Peyer's patch (tissue), 4 donors: ENCODE data around the gene DNAH2. TPM values are rescaled to one million over a fixed set of nuclear protein-coding genes. Genes with fewer than 3 reads are reported as not detected.

Experiments
- DNase-seq, 3 donors: peaks; one replicate each; pipeline ENCODE4 v3.0.0-alpha.2; 2017 to 2019
- H3K27ac ChIP-seq, 4 donors: fragments of 200-600 bp; sonication (generic); one replicate each; pipeline ENCODE4 v1.5.1; 2016 to 2019
- H3K27me3 ChIP-seq, 2 donors: fragments of 200-600 bp; sonication (generic); one replicate each; pipeline ENCODE4 v1.5.1; 2019
- H3K36me3 ChIP-seq, 3 donors: fragments of 200-600 bp; sonication (generic); one replicate each; pipeline ENCODE4 v1.5.1; 2016 to 2019
- H3K4me1 ChIP-seq, 4 donors: fragments of 200-600 bp; sonication (generic); one replicate each; pipeline ENCODE4 v1.5.1; 2016 to 2019
- H3K4me3 ChIP-seq, 4 donors: fragments of 200-600 bp; sonication (generic); 1 replicate in 3 of 4; 2 replicates in 1 of 4; pipeline ENCODE4 v1.5.1; 2016 to 2019; ENCODE audit warnings: mild to moderate bottlenecking in 1 of 4
- H3K9me3 ChIP-seq, 4 donors: fragments of 200-600 bp; sonication (generic); one replicate each; pipeline ENCODE4 v1.5.1; 2016 to 2019; ENCODE audit warnings: mild to moderate bottlenecking in 1 of 4
- CTCF ChIP-seq, 6 experiments: fragments of 450-650 bp in 4 of 6; fragments of 200-600 bp in 2 of 6; sonication (generic) in 1 of 6; IDR thresholded peaks; one replicate each; pipeline ENCODE4 v1.5.1; 2017 to 2019; ENCODE audit warnings: antibody characterized with exemption in 6 of 6, mild to moderate bottlenecking in 3 of 6, moderate library complexity in 1 of 6
- POLR2A ChIP-seq, 2 donors: fragments of 450-650 bp; IDR thresholded peaks; one replicate each; pipeline ENCODE4 v1.5.1; 2017; ENCODE audit warnings: antibody characterized with exemption in 2 of 2, mild to moderate bottlenecking in 2 of 2, moderate library complexity in 2 of 2
- total RNA-seq, 4 donors: library from RNA; depleted of rRNA; stranded (reverse); fragments of >200 nt; gene quantifications; one replicate each; pipeline ENCODE4 v1.1.0, GENCODE V29; 2016

Gene DNAH2
- total RNA-seq, 4 donors from 2014 or later, result 0.18 to 0.83 TPM; not detected in 2

- Histone ChIP-seq H3K4me3 (no peak overlapping the region), H3K4me1 (peaks cover 0 to 28% (median 2%) of the 10 kb centered on the region in 4 donors), H3K9me3 (no peaks in the 10 kb centered on the region), H3K36me3 (peaks cover 0 to 18% (median 0%) of the 10 kb centered on the region in 3 donors), H3K27me3 (no peaks in the 10 kb centered on the region), H3K27ac (no peak overlapping the region)
- DNase-seq, result no peak
- TF ChIP-seq CTCF (IDR thresholded peaks at IDR 0.05) (no peak), POLR2A (IDR thresholded peaks at IDR 0.05) (no peak)
These were observed 162.7 kb downstream of the DNAH2 start for GRCh38 chr17:7880076-7880868.

- no peak for TF ChIP-seq POLR2A (IDR thresholded peaks at IDR 0.05)
- no peak for TF ChIP-seq CTCF (IDR thresholded peaks at IDR 0.05)
- H3K27ac ChIP-seq, result peak overlapping the region in 1 of 4 donors; percentile 37
- H3K36me3 ChIP-seq, result peaks cover 0 to 18% (median 0%) of the 10 kb centered on the region in 3 donors
- DNase-seq, result peak in 1 of 3 donors; percentile 41
- H3K4me3 ChIP-seq, result no peak overlapping the region
- peaks cover 0 to 35% (median 2%) of the 10 kb centered on the region in 4 donors for H3K4me1 ChIP-seq
- no peaks in the 10 kb centered on the region for H3K9me3 ChIP-seq
- no peaks in the 10 kb centered on the region for H3K27me3 ChIP-seq
These were observed 163.9 kb downstream of the DNAH2 start for GRCh38 chr17:7881276-7882054.

GRCh38 chr17:7882068-7882467, 164.5 kb downstream of the DNAH2 start:
- peaks cover 0 to 41% (median 3%) of the 10 kb centered on the region in 4 donors for H3K4me1 ChIP-seq
- peak in 2 of 3 donors; percentile 12 to 36 for DNase-seq
- no peaks in the 10 kb centered on the region for H3K27me3 ChIP-seq
- peaks cover 0 to 18% (median 0%) of the 10 kb centered on the region in 3 donors for H3K36me3 ChIP-seq
- no peaks in the 10 kb centered on the region for H3K9me3 ChIP-seq
- no peak overlapping the region for H3K4me3 ChIP-seq
- TF ChIP-seq CTCF (IDR thresholded peaks at IDR 0.05) (no peak), POLR2A (IDR thresholded peaks at IDR 0.05) (no peak)
- H3K27ac ChIP-seq, result peak overlapping the region in 1 of 4 donors; percentile 37

- no peaks in the 10 kb centered on the region for H3K27me3 ChIP-seq
- peaks cover 0 to 43% (median 4%) of the 10 kb centered on the region in 4 donors for H3K4me1 ChIP-seq
- no peak overlapping the region for H3K4me3 ChIP-seq
- TF ChIP-seq POLR2A (IDR thresholded peaks at IDR 0.05) (no peak), CTCF (IDR thresholded peaks at IDR 0.05) (no peak)
- H3K27ac ChIP-seq, result peak overlapping the region in 1 of 4 donors; percentile 37
- peaks cover 0 to 18% (median 0%) of the 10 kb centered on the region in 3 donors for H3K36me3 ChIP-seq
- peak in 1 of 3 donors; percentile 40 for DNase-seq
- H3K9me3 ChIP-seq, result no peaks in the 10 kb centered on the region
These were observed 165.1 kb downstream of the DNAH2 start for GRCh38 chr17:7882629-7883028.

Other genes starting within 250 kb of the DNAH2 start
- 10 to 100 TPM; 15.1 to 27.3 (median 24.5) TPM for gene ZBTB4, start 238.1 kb upstream of the DNAH2 start, total RNA-seq
- not detected for gene SLC35G6, start 236.3 kb upstream of the DNAH2 start, total RNA-seq
- gene POLR2A, start 233.4 kb upstream of the DNAH2 start, total RNA-seq, result 100 to 1,000 TPM in 3 of 4 donors, 10 to 100 TPM in 1; 94.6 to 204 (median 157) TPM
- 10 to 100 TPM in 3 of 4 donors, 1 to 10 TPM in 1; 7.6 to 58.6 (median 15.2) TPM for gene TNFSF12, start 168.7 kb upstream of the DNAH2 start, total RNA-seq
- gene TNFSF13, start 159.0 kb upstream of the DNAH2 start, total RNA-seq, result 10 to 100 TPM in 3 of 4 donors, 1 to 10 TPM in 1; 5.0 to 54.4 (median 38.7) TPM
- 10 to 100 TPM; 31.4 to 47.7 (median 43.7) TPM for gene SENP3, start 155.8 kb upstream of the DNAH2 start, total RNA-seq
- gene CD68, start 138.1 kb upstream of the DNAH2 start, total RNA-seq, result 100 to 1,000 TPM in 3 of 4 donors, 10 to 100 TPM in 1; 42.1 to 149 (median 124) TPM
- 100 to 1,000 TPM in 3 of 4 donors, 10 to 100 TPM in 1; 37.1 to 236 (median 125) TPM for gene MPDU1, start 133.9 kb upstream of the DNAH2 start, total RNA-seq
- gene SOX15, start 127.7 kb upstream of the DNAH2 start, total RNA-seq, result 1 to 10 TPM in 3 of 4 donors, not detected in 1; 1.9 to 2.7 (median 2.4) TPM
- 10 to 100 TPM; 28.8 to 38.1 (median 30.4) TPM for gene FXR2, start 102.8 kb upstream of the DNAH2 start, total RNA-seq
- 100 to 1,000 TPM; 144 to 303 (median 229) TPM for gene SAT2, start 89.9 kb upstream of the DNAH2 start, total RNA-seq
- 10 to 100 TPM in 2 of 4 donors, 1 to 10 TPM in 2; 2.1 to 38.0 (median 16.3) TPM for gene SHBG, start 87.6 kb upstream of the DNAH2 start, total RNA-seq
- under 1 TPM in 1 of 4 donors, not detected in 3; 0.47 TPM for gene ATP1B2, start 66.8 kb upstream of the DNAH2 start, total RNA-seq
- gene TP53, start 30.3 kb upstream of the DNAH2 start, total RNA-seq, result 10 to 100 TPM; 19.6 to 27.7 (median 25.1) TPM
- gene WRAP53, start 29.3 kb upstream of the DNAH2 start, total RNA-seq, result 1 to 10 TPM; 4.6 to 9.3 (median 6.2) TPM
- under 1 TPM in 1 of 4 donors, not detected in 3; 0.27 TPM for gene EFNB3, start 12.5 kb upstream of the DNAH2 start, total RNA-seq
- gene KDM6B, start 116.5 kb downstream of the DNAH2 start, total RNA-seq, result 10 to 100 TPM; 32.1 to 45.6 (median 36.4) TPM
- 10 to 100 TPM in 3 of 4 donors, 1 to 10 TPM in 1; 3.4 to 29.7 (median 12.9) TPM for gene TMEM88, start 137.3 kb downstream of the DNAH2 start, total RNA-seq
- 10 to 100 TPM; 28.6 to 75.8 (median 47.8) TPM for gene NAA38, start 139.8 kb downstream of the DNAH2 start, total RNA-seq
- gene CYB5D1, start 140.3 kb downstream of the DNAH2 start, total RNA-seq, result 1 to 10 TPM; 3.3 to 5.1 (median 4.2) TPM
- gene CHD3, start 171.0 kb downstream of the DNAH2 start, total RNA-seq, result 10 to 100 TPM; 36.1 to 99.9 (median 45.1) TPM
- 1 to 10 TPM in 3 of 4 donors, not detected in 1; 1.2 to 5.1 (median 1.6) TPM for gene RNF227, start 198.5 kb downstream of the DNAH2 start, total RNA-seq
- 1 to 10 TPM in 3 of 4 donors, under 1 TPM in 1; 0.95 to 5.0 (median 2.7) TPM for gene KCNAB3, start 212.1 kb downstream of the DNAH2 start, total RNA-seq
- gene TRAPPC1, start 214.2 kb downstream of the DNAH2 start, total RNA-seq, result 10 to 100 TPM; 39.8 to 58.0 (median 45.5) TPM
- gene CNTROB, start 214.5 kb downstream of the DNAH2 start, total RNA-seq, result 100 to 1,000 TPM in 1 of 4 donors, 10 to 100 TPM in 3; 30.5 to 120 (median 45.2) TPM